ENCODE measurements around the gene CALB2.

DNA sequence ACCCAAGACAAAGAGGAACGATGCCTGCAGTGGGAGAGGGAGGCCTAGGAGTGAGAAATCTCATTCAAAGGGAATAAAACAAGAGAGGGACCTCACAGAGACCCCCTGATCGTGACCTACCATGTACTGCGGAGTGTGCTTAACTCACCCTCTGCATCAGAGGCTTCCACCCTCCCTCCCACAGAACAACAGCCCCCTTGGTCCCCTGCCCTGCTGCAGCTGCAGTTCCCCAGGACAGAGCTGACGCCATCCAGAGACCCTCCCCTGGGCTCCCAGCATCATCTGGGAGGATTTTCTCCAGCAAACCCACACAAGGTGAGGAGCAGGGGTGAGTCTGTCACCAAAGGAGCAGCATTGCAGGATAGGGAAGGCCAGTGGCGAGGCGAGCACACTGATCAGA is 43.5 kb downstream of the CALB2 start:
- TF ChIP-seq, protein P1, sequence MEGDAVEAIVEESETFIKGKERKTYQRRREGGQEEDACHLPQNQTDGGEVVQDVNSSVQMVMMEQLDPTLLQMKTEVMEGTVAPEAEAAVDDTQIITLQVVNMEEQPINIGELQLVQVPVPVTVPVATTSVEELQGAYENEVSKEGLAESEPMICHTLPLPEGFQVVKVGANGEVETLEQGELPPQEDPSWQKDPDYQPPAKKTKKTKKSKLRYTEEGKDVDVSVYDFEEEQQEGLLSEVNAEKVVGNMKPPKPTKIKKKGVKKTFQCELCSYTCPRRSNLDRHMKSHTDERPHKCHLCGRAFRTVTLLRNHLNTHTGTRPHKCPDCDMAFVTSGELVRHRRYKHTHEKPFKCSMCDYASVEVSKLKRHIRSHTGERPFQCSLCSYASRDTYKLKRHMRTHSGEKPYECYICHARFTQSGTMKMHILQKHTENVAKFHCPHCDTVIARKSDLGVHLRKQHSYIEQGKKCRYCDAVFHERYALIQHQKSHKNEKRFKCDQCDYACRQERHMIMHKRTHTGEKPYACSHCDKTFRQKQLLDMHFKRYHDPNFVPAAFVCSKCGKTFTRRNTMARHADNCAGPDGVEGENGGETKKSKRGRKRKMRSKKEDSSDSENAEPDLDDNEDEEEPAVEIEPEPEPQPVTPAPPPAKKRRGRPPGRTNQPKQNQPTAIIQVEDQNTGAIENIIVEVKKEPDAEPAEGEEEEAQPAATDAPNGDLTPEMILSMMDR (IDR thresholded peaks at IDR 0.05 in 2 of 3, conservative IDR thresholded peaks at IDR 0.05 in 1 of 3; ENCODE audit: borderline replicate concordance in 1 of 3, insufficient read depth in 1 of 3, low read depth in 2 of 3, low read length in 2 of 3), result no peak
- TF ChIP-seq EZH2phosphoT487 (IDR thresholded peaks at IDR 0.05; ENCODE audit: borderline replicate concordance) (no peak), EZH2 (IDR thresholded peaks at IDR 0.05) (no peak), POLR2A (IDR thresholded peaks at IDR 0.05; ENCODE audit: borderline replicate concordance, extremely low read depth, insufficient read depth, insufficient read length) (no peak), RAD21 (IDR thresholded peaks at IDR 0.05; ENCODE audit: low read depth) (no peak), SIN3A (IDR thresholded peaks at IDR 0.05; ENCODE audit: low read depth) (no peak), ZNF274 (IDR thresholded peaks at IDR 0.05; ENCODE audit: low read depth, low read length) (no peak), CEBPB (IDR thresholded peaks at IDR 0.05; ENCODE audit: low read depth) (no peak), POLR2AphosphoS5 (IDR thresholded peaks at IDR 0.05; ENCODE audit: low read depth, low read length) (no peak), TCF7L2 (IDR thresholded peaks at IDR 0.05; ENCODE audit: borderline replicate concordance, extremely low read depth, insufficient read depth, insufficient read length) (no peak), SP1 (IDR thresholded peaks at IDR 0.05; ENCODE audit: low read depth) (no peak), EGR1 (IDR thresholded peaks at IDR 0.05; ENCODE audit: low read depth) (no peak)
- TF ChIP-seq, protein P2, sequence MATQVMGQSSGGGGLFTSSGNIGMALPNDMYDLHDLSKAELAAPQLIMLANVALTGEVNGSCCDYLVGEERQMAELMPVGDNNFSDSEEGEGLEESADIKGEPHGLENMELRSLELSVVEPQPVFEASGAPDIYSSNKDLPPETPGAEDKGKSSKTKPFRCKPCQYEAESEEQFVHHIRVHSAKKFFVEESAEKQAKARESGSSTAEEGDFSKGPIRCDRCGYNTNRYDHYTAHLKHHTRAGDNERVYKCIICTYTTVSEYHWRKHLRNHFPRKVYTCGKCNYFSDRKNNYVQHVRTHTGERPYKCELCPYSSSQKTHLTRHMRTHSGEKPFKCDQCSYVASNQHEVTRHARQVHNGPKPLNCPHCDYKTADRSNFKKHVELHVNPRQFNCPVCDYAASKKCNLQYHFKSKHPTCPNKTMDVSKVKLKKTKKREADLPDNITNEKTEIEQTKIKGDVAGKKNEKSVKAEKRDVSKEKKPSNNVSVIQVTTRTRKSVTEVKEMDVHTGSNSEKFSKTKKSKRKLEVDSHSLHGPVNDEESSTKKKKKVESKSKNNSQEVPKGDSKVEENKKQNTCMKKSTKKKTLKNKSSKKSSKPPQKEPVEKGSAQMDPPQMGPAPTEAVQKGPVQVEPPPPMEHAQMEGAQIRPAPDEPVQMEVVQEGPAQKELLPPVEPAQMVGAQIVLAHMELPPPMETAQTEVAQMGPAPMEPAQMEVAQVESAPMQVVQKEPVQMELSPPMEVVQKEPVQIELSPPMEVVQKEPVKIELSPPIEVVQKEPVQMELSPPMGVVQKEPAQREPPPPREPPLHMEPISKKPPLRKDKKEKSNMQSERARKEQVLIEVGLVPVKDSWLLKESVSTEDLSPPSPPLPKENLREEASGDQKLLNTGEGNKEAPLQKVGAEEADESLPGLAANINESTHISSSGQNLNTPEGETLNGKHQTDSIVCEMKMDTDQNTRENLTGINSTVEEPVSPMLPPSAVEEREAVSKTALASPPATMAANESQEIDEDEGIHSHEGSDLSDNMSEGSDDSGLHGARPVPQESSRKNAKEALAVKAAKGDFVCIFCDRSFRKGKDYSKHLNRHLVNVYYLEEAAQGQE (IDR thresholded peaks at IDR 0.05; ENCODE audit: low read depth), result no peak
- TF ChIP-seq, protein P3, sequence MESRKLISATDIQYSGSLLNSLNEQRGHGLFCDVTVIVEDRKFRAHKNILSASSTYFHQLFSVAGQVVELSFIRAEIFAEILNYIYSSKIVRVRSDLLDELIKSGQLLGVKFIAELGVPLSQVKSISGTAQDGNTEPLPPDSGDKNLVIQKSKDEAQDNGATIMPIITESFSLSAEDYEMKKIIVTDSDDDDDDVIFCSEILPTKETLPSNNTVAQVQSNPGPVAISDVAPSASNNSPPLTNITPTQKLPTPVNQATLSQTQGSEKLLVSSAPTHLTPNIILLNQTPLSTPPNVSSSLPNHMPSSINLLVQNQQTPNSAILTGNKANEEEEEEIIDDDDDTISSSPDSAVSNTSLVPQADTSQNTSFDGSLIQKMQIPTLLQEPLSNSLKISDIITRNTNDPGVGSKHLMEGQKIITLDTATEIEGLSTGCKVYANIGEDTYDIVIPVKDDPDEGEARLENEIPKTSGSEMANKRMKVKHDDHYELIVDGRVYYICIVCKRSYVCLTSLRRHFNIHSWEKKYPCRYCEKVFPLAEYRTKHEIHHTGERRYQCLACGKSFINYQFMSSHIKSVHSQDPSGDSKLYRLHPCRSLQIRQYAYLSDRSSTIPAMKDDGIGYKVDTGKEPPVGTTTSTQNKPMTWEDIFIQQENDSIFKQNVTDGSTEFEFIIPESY (IDR thresholded peaks at IDR 0.05; ENCODE audit: extremely low read depth, insufficient replicate concordance, low read length), result no peak
